ENCODE results near the gene CEP295NL. TPM values are rescaled to one million over a fixed set of nuclear protein-coding genes. Genes with fewer than 3 reads are reported as not detected.
"Not testable (repeated sequence)": the region's sequence is repeated elsewhere in the genome, so short reads cannot be mapped to it uniquely, and the experiment has no call there.

The CEP295NL gene
- total RNA-seq, 1 donor from 2014 or later = 2.6 TPM

- Mint-ChIP-seq H3K36me3 (ENCODE audit: insufficient read depth) (peaks cover 2% of the 10 kb centered on the region), H3K27ac (no peak overlapping the region), H3K4me1 (ENCODE audit: low read depth) (peaks cover 5% of the 10 kb centered on the region), H3K4me3 (ENCODE audit: low read depth) (no peak overlapping the region), H3K27me3 (no peaks in the 10 kb centered on the region), H3K9me3 (ENCODE audit: low read depth) (no peaks in the 10 kb centered on the region)
- TF ChIP-seq CTCF (IDR thresholded peaks at IDR 0.05; ENCODE audit: unreplicated experiment) = no peak
- no peak for DNase-seq (ENCODE audit: low spot score, unreplicated experiment)
Measured at GRCh38 chr17:78891406-78892061, 11.5 kb downstream of the CEP295NL start.

- peaks cover 5% of the 10 kb centered on the region for H3K4me1 Mint-ChIP-seq (ENCODE audit: low read depth)
- no peak overlapping the region for H3K27ac Mint-ChIP-seq
Measured at GRCh38 chr17:78890498-78890897, 12.5 kb downstream of the CEP295NL start.

GRCh38 chr17:78890096-78890495 is 12.9 kb downstream of the CEP295NL start:
- not testable (repeated sequence) for H3K9me3 Mint-ChIP-seq (ENCODE audit: low read depth); H3K36me3 Mint-ChIP-seq (ENCODE audit: insufficient read depth); H3K27me3 Mint-ChIP-seq; H3K4me3 Mint-ChIP-seq (ENCODE audit: low read depth); DNase-seq (ENCODE audit: low spot score, unreplicated experiment); H3K27ac Mint-ChIP-seq; H3K4me1 Mint-ChIP-seq (ENCODE audit: low read depth)

More at GRCh38 chr17:78890498-78890897, 12.5 kb downstream of the CEP295NL start:
- DNase-seq (ENCODE audit: low spot score, unreplicated experiment) = no peak
- Mint-ChIP-seq H3K9me3 (ENCODE audit: low read depth) (no peaks in the 10 kb centered on the region), H3K36me3 (ENCODE audit: insufficient read depth) (peaks cover 2% of the 10 kb centered on the region), H3K4me3 (ENCODE audit: low read depth) (no peak overlapping the region), H3K27me3 (no peaks in the 10 kb centered on the region)
- TF ChIP-seq CTCF (IDR thresholded peaks at IDR 0.05; ENCODE audit: unreplicated experiment) = no peak

GRCh38 chr17:78889531-78889930 is 13.5 kb downstream of the CEP295NL start:
- no peaks in the 10 kb centered on the region for H3K9me3 Mint-ChIP-seq (ENCODE audit: low read depth)
- H3K27ac Mint-ChIP-seq = no peak overlapping the region
- H3K4me1 Mint-ChIP-seq (ENCODE audit: low read depth) = peaks cover 7% of the 10 kb centered on the region
- TF ChIP-seq CTCF (IDR thresholded peaks at IDR 0.05; ENCODE audit: unreplicated experiment) = no peak
- DNase-seq (ENCODE audit: low spot score, unreplicated experiment) = no peak
- H3K27me3 Mint-ChIP-seq = no peaks in the 10 kb centered on the region
- H3K36me3 Mint-ChIP-seq (ENCODE audit: insufficient read depth) = peaks cover 2% of the 10 kb centered on the region
- no peak overlapping the region for H3K4me3 Mint-ChIP-seq (ENCODE audit: low read depth)

GRCh38 chr17:78888941-78889518 is 14.0 kb downstream of the CEP295NL start:
- H3K36me3 Mint-ChIP-seq (ENCODE audit: insufficient read depth) = peaks cover 2% of the 10 kb centered on the region
- no peak for TF ChIP-seq CTCF (IDR thresholded peaks at IDR 0.05; ENCODE audit: unreplicated experiment)
- H3K27ac Mint-ChIP-seq = no peak overlapping the region
- H3K9me3 Mint-ChIP-seq (ENCODE audit: low read depth) = no peaks in the 10 kb centered on the region
- peaks cover 10% of the 10 kb centered on the region for H3K4me1 Mint-ChIP-seq (ENCODE audit: low read depth)
- no peak overlapping the region for H3K4me3 Mint-ChIP-seq (ENCODE audit: low read depth)
- H3K27me3 Mint-ChIP-seq = no peaks in the 10 kb centered on the region
- no peak for DNase-seq (ENCODE audit: low spot score, unreplicated experiment)

GRCh38 chr17:78886954-78887353 is 16.0 kb downstream of the CEP295NL start:
- Mint-ChIP-seq H3K27ac (no peak overlapping the region), H3K27me3 (no peaks in the 10 kb centered on the region), H3K36me3 (ENCODE audit: insufficient read depth) (peaks cover 2% of the 10 kb centered on the region), H3K4me1 (ENCODE audit: low read depth) (peaks cover 16% of the 10 kb centered on the region), H3K4me3 (ENCODE audit: low read depth) (no peak overlapping the region), H3K9me3 (ENCODE audit: low read depth) (no peaks in the 10 kb centered on the region)
- no peak for DNase-seq (ENCODE audit: low spot score, unreplicated experiment)
- TF ChIP-seq CTCF (IDR thresholded peaks at IDR 0.05; ENCODE audit: unreplicated experiment) = no peak
